HG03060 (cell line): Measurements from ENCODE around the gene NAV1.

ENCODE experiments used
- ATAC-seq: cut with Tn5 transposase; IDR thresholded peaks from one replicate; pipeline ENCODE4 v1.9.1; 2021; ENCODE audit warnings: low read depth, moderate number of reproducible peaks; ENCODE audit not compliant: unreplicated experiment

NAV1 gene

DNA sequence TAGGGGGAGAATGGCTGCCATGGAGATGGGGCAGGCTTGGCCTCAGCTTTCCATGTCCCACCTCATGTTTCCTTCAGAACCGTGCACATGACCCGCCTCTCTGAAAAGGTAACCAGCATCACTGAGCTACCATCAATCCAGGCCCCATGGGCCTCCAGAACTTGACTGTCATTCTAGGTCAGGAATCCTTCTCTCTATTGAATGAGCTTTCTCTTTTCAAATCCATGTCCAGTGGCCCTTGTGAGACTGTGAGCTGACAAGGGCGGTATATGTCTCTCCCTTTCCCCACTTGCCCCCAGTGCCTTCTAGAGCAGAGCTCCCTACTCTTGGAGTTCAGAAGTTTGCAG is 36.4 kb upstream of the NAV1 start:
- ATAC-seq: no peak

DNA sequence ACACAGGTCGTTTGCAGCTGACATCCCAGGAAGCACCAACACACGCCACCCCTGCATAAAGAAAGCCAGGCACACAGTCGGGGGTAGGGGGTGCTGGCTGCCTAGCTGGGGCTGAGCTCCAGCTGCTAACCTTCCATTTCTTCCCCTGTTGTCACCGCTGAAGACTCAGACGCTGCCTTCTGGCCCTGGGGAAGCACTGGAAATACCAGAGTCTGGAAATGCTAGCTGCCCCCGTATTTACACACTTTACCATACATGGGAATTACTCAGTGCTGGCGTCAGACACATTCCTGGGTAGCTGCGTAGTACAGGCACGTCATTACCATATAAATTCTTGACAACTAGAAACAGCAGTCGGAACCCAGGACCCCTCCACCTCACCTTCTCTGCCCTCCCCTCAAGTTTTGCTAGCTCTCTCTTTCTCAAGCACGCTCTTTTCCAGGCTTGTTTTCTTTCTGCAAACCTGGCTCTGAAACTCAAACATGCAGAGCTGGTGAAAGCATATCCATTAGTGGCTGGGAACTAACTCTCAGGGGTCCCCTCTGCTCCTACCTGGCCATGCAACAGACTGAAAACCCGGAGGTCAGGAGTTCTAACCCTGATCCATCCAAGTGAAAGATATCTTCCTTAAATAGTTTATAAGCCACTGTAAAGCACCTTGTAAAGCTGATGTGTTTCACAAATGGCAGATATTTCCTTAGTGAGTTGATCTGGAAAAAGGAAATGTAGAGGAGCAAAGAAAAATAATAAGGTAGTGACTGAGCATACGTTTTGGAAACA is 35.3 kb upstream of the NAV1 start:
- ATAC-seq: no peak

DNA sequence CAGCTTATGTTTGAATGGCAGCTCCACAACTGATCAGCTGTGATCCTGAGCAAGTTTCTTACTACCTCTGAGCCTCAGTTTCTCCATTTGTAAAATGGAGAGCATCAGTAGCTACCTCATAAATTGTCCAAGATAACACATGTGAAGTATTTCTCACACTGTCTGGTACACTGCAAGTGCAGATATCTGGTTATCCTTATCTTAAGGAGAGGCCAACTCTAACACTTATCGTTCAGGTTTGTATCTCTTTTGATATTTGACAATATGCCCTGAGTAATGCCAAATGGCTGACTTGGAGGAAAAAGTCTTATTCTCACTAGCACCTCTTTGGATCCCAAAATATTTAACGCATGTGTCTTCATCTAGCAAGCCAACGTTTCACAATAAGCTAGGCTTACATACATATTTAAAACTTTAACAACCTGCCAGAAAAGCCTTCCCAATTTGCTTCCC is 34.7 kb upstream of the NAV1 start:
- no peak for ATAC-seq

DNA sequence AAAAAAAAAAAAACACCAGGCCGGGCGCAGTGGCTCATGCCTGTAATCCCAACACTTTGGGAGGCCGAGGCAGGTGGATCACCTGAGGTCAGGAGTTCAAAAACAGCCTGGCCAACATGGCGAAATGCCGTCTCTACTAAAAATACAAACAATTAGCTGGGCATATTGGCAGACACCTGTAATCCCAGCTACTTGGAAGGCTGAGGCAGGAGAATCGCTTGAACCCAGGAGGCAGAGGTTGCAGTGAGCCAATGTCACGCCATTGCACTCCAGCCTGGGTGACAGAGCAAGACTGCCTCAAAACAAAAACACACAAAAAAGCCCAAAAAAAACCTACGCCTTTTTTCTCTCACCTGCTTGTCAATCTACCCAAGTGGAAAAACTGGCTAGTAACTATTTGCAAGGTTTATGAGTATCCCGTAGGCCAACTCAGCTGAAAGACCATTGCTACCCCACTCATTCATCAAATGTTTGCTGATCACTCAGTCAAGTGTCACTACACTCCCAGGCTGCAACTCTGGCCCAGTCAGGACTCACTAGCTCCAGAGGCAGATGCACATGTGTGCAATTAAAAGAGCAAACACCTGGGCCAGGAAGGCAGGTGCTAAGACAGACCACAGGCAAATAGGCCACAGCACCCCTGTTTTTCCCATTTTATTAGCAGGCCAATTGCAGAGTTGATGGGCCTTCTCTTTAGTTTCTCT is 34.0 kb upstream of the NAV1 start:
- no peak for ATAC-seq

DNA sequence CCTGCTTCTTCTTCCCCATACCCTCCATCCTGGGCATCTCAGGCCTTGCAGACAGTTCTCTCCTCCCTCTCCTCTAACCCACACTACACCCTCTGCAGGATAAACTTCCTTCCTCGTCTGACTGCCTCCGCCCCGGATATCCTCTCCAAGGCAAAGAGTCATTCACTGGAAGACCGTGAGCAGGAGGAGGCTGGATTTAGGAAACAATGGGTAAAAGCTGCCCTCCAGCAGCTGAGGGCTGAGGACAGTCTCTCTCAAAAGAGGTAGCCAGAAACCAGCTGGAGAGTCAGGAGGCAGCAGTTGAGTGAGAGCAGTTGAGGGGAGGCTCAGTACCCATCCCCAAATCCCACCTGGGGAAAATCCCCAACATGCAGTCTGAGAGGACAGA is 33.4 kb upstream of the NAV1 start:
- ATAC-seq: no peak

DNA sequence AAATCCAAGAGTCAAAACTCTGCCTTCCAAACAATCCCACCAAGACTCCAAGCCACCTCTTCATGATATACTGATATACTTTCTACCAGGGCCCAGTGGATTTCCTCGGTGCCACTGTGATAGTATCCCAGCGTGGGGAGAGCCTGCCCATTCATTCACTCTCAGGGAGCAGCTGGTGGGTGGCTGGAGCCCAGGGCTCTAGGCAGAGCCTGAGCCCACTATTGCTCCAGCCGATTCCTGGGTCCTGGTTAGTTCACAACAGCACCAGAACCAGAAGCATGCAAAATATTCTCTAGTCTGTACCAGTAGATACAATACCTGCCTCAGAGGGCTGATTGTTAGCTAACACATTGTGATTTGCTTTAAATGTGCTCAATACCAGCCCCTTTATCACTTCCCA is 32.8 kb upstream of the NAV1 start:
- ATAC-seq: no peak

DNA sequence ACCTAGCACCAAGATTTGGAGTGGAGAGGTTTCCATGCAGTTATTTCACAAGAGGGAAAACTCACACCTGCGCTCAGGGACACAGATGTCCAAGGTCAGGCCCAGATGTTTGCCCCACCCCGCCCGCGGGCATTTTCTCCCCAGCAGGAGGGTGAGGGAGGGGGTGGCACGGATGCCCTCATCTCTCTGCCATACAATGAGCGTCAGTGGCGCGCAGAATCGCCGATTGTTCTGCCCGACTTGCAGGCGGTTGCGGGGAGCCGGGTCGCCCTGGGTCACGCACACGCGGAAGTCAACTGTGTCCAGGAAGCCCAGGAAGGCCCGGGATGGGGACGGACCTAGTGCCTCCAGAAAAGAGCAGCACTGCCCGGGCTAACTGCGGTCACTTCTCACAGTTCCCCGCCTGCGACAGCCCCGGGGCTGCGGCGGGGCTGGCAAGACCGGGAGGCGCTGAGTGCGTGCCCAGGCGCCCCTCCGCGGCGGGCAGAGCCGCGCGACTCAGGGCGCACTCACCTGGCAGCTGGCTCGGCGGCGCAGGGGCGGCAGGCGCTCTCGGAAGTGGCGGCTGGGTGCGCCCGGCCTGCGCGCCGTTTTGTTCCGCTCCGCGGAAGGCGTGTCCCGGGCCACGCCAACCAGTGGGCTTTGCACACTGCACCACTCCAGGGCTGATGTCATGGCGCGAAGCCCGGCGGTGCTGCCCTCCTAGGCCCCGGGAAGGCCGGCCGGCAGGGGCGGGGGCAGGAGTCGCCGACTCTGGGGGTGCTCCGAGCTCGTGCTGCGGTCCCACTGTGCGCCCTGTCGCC is 32.2 kb upstream of the NAV1 start, which contains the start of gene CSRP1:
CSRP1 (minus strand) TSS at position 567 of the 803 bp plus-strand sequence. CDS start 10,820 bp downstream, outside the sequence.
- no peak for ATAC-seq

DNA sequence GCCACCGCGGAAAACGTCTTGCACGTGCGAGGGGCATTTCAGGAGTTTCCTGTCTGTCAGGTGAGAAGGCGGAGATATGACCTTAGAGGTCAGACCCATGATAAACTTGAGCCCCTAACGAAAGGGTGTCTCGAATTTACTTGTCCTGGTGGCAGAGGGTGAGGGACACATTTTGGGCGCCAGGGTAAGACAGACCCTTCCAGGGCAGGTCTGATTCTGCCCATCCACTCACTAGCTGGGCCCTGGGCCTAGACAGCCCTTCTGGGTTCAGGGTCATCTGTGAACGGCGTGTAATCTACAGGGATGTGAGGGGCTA is 31.6 kb upstream of the NAV1 start:
- no peak for ATAC-seq

DNA sequence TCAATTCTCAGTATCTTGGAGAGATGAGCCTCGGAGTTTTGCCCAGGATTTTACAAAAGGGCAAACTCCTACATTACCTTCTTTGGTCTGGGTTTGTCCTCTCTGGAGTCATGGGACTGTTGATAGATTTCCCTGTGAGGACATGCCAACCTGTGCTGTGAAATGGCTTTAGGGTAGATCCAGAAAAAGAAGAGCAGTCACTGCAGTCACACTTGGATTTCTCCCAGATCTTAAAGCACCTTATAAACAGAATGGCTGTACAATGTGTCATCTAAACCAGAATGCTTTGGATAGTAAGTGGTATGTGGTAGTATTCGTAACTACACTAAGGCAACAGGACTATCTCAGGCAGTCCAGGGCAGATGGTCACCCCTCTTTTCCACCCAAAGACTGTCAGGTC is 30.1 kb upstream of the NAV1 start:
- ATAC-seq: no peak

DNA sequence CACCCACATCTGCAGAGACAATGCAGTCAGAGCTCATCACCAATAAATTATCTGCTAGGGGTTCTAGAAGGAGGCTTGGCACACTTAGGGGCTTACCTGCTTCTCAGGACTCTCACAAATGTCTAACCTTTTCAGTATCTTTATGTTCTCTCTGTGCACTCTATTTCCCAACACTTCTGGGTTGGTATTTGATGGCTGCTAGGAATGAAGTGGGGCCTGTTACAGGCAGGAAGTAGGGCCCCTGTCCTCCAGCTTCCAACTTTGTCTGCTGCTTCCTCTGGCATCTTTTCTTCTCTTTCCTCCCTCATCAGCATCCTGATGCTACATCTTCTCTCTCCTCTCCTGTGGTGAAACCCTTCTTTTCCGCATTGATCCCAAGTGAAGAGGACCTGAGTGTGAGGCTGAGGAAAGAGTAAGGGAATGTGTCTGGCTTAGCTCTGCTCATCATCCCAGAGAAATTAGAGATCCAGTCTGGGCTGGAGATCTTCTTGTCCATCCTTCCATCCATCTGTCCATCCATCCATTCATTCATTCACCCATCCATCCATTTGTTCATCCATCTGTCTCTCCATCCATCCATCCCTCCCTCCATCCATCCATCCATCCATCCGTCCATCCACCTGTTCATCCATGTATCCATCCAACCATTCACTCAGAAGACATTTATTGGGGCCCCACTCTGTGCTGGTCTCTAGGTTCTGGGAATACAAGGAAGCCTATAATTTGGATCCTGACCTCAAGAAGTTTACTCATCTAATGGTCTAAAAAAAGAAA is 29.1 kb upstream of the NAV1 start:
- ATAC-seq: no peak

DNA sequence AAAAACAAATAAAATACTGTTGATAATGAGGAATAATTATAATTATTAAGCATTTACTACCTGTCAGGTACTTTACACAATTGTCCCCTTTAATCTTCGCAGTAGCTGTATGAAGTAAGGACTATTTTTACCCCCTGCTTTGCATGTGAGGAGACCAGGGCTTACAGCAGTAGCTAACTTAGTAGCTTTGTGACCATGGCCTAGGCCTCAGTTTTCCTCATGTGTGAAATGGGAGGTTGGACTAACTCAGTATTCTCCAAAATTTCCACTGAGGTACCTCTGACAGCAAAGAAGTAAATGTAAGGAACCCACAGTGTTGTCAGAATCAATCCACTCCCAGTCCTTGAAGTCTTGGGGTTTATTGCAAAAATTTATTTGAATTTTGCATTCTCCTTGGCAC is 28.2 kb upstream of the NAV1 start:
- ATAC-seq: no peak

DNA sequence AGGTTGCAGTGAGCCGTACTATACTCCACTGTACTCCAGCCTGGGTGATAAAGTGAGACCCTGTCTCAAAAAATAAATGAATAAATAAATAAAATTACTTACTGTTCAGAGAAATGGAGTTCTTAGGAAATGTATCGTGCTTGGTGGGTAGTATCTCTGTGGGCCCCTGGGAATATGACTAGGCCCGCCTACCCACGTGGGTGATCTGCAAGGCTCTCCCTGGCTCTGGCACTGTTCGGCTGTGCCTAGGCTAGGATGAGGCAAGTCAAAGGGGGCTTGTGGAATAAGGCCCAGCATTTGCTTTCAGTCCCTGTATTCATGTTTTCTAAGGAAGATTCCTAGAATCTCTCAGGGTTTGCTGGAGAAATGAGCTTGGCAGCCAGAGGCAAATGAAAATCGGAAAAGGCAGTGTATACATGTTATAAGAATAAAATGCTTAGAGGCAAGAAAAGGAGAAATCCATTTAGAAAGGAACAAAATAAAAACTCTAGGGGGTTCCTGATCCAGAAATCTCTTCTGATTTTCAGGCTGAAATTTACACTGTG is 27.5 kb upstream of the NAV1 start:
- ATAC-seq: no peak

DNA sequence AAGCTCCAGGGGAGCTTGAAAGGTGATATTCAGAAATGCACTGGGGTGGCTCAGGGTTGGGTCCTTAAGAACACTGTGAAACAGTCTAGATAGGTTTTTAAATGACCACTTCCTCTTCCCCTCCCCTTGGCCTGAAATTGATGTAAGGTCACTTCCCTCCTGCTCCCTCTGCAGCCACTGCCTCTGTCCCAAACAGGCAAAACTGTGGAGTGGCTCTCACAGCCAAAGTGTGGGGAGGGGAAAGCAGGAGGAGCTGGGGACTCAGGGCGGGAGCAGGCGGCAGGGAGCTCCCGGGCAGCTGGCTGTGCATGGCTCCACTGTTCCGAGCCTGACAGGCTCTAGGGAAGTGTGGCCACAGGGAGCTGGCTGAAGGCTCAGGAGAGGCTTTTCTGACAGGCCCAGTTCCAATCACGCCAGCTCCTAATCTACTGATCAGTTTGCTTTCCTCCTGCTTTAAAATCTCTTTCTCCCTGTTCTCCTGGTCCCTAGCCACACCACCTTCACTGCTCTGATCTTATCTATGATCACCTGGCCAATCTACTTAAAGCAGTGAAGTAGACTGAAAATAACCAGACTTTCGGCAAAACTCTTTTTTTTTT is 26.9 kb upstream of the NAV1 start:
- no peak for ATAC-seq

DNA sequence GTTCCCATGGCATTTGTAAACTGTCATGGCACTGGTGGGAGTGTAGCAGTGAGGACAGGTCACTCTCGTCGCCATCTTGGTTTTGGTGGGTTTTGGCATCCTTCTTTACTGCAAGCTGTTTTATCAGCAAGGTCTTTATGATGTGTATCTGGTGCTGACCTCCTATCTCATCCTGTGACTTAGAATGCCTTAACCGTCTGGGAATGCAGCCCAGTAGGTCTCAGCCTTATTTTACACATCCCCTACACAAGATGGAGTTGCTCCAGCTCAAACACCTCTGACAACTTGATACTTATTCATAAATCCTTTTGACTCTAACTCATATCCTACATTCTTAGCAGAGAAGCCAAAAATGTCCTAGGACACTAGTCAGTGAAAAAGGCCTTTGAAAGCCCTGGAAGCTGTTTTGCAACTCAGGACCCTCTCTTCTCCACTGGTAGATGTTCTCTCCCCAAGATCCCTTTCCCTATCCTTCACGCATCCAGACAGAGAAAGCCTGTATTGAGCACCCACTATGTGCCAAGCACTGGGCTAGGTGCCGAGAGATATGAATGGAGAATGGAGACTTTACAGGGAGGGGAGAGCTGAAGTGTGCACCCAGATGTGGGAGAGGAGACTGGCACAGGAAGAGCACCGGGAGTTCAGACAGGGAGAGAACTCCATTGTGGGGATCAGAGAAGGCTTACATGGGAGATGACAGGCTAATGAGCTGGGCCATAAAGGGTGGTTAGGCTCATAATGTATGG is 25.3 kb upstream of the NAV1 start:
- no peak for ATAC-seq

DNA sequence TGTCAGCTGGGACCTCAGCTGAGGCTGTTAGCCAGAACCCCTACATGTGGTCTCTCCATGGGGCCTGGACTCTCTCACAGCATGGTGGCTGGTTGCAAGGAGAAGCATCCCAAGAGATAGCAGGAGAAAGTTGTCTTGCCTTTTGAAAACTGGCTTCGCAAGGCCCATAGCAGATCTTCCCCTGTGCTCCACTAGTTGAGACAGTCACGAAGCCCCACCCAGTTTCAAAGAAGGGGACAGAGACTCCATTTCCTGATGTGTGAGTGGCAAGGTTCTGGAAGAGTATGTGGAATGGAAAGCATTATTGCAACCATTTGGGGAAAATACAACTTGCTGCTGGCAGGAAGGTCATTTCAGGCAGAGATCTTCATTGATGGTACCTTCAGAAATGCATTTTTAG is 24.5 kb upstream of the NAV1 start:
- ATAC-seq: no peak

DNA sequence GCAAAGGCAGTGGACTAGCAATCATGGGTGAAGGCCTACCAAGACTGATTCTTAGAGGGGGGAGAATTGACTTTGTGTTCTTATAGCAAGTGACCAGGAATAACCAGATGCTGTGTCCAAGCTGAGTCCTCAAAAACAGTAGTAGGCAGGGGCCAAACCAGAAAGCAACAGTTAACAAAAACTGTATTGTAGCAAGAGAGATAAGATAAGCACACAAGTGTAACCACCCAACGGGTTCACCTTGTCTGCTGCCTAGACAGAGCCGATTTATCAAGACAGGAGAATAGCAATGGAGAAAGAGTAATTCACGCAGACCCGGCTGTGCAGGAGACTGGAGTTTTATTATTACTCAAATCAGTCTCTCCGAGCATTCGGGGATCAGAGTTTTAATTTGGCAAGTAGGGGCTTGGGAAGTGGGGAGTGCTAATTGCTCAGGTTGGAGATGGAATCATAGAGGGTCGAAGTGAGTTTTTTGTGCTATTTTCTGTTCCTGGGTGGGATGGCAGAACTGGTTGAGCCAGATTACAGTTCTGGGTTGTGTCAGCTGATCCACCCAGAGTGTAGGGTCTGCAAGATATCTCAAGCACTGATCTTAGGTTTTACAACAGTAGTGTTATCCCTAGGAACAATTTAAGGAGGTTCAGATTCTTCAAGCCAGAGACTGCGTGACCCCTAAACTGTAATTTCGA is 23.7 kb upstream of the NAV1 start:
- ATAC-seq: no peak

DNA sequence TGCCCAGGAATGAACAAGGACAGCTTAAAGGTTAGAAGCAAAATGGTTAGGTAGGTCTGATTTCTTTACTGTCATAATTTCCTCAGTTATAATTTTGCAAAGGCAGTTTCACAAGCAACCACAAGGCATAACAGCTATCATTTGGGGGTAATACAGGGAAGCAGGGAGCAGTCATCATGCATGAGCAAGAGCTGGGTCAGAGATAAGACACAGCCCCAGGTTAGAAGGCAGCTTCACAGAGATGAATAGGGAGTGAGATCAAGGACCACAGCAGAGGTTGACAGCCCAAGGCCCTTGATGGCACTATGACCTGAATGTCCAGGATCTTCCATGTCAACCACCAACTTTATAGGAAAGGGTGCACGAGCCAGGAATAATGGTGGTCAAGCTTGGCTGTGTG is 23.0 kb upstream of the NAV1 start:
- ATAC-seq: no peak

DNA sequence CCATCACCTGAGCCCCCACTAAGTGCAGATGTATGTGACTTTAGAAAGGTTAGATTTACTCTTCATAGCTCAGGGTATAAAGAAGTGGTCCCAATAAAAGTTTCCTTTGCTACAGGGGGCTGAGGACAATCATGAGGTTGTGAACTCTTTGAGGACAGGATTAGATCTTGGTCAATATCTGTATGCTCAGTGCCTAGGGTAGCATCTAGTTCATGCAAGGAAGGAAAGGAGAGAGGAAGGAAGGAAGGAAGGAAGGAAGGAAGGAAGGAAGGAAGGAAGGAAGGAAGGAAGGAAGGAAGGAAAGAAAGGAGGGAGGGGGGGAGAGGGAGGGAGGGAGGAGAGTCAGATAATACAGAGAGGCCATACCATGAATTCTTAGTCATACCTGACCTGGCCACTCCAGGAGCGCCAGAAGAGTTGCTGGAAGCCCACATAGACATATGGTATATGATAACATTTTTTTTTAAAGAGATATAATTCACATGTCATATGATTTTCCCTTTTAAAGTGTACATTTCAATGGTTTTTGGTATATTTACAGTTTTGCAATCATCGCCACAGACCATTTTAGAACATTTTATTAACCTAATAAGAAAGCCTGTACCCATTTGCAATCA is 22.3 kb upstream of the NAV1 start:
- no peak for ATAC-seq
